ENCODE data around the gene HIP1.
"Not testable (repeated sequence)": the region's sequence is repeated elsewhere in the genome, so short reads cannot be mapped to it uniquely, and the experiment has no call there.

HIP1 gene

DNA sequence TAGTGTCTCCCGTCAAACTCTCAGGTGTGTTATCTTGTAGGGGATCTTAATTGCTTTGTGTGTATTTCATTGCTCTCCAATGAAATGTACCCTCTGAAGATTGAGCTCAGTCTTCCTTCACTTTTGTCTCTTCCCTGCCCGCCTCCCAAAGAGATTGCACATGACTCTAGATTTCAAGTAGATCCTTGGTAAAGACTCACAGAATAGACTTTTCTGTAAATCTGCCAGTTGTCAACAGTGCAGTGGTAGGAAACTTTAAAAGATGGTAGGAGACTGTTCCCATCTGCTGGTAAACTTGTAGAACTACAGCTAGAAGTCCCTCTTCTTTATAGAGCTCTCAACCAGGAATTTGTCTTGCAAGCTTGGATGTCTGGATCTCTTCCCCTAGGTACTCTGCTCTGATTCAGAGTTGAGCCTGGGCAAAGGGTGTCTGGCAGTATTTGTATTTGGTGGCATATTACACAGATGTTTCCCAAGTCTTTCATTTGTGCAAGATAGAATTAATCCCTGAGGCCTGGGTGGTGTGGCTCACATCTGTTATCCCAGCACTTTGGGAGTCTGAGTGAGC is 23.7 kb upstream of the HIP1 start:
- Histone ChIP-seq H3K27ac (ENCODE audit: low read depth, low read length) (no peak overlapping the region), H3K9me3 (ENCODE audit: control insufficient read depth, insufficient read depth, low read length) (no peaks in the 10 kb centered on the region), H3K9ac (ENCODE audit: low read depth, low read length) (no peak overlapping the region), H3K4me1 (ENCODE audit: control insufficient read depth, insufficient read depth, low read length) (no peaks in the 10 kb centered on the region), H3K4me3 (ENCODE audit: low read depth, low read length) (no peak overlapping the region), H3K27me3 (ENCODE audit: control insufficient read depth, insufficient read depth, low read length) (no peaks in the 10 kb centered on the region), H3K36me3 (ENCODE audit: control insufficient read depth, insufficient read depth, low read length) (no peaks in the 10 kb centered on the region)

GRCh38 chr7:75761801-75762200 is 23.1 kb upstream of the HIP1 start:
- H3K36me3 ChIP-seq (ENCODE audit: control insufficient read depth, insufficient read depth, low read length); H3K27me3 ChIP-seq (ENCODE audit: control insufficient read depth, insufficient read depth, low read length); H3K9ac ChIP-seq (ENCODE audit: low read depth, low read length); H3K4me1 ChIP-seq (ENCODE audit: control insufficient read depth, insufficient read depth, low read length); H3K9me3 ChIP-seq (ENCODE audit: control insufficient read depth, insufficient read depth, low read length); H3K4me3 ChIP-seq (ENCODE audit: low read depth, low read length); H3K27ac ChIP-seq (ENCODE audit: low read depth, low read length): not testable (repeated sequence)

GRCh38 chr7:75758491-75758890 is 19.8 kb upstream of the HIP1 start:
- Histone ChIP-seq H3K4me1 (ENCODE audit: control insufficient read depth, insufficient read depth, low read length) (no peaks in the 10 kb centered on the region), H3K4me3 (ENCODE audit: low read depth, low read length) (no peak overlapping the region), H3K27ac (ENCODE audit: low read depth, low read length) (no peak overlapping the region), H3K9me3 (ENCODE audit: control insufficient read depth, insufficient read depth, low read length) (no peaks in the 10 kb centered on the region), H3K36me3 (ENCODE audit: control insufficient read depth, insufficient read depth, low read length) (no peaks in the 10 kb centered on the region), H3K9ac (ENCODE audit: low read depth, low read length) (no peak overlapping the region), H3K27me3 (ENCODE audit: control insufficient read depth, insufficient read depth, low read length) (no peaks in the 10 kb centered on the region)

GRCh38 chr7:75757860-75758259 is 19.1 kb upstream of the HIP1 start:
- Histone ChIP-seq H3K36me3 (ENCODE audit: control insufficient read depth, insufficient read depth, low read length) (no peaks in the 10 kb centered on the region), H3K9ac (ENCODE audit: low read depth, low read length) (no peak overlapping the region), H3K4me3 (ENCODE audit: low read depth, low read length) (no peak overlapping the region), H3K27ac (ENCODE audit: low read depth, low read length) (no peak overlapping the region), H3K4me1 (ENCODE audit: control insufficient read depth, insufficient read depth, low read length) (no peaks in the 10 kb centered on the region), H3K27me3 (ENCODE audit: control insufficient read depth, insufficient read depth, low read length) (no peaks in the 10 kb centered on the region), H3K9me3 (ENCODE audit: control insufficient read depth, insufficient read depth, low read length) (no peaks in the 10 kb centered on the region)

- Histone ChIP-seq H3K27me3 (ENCODE audit: control insufficient read depth, insufficient read depth, low read length) (no peaks in the 10 kb centered on the region), H3K9ac (ENCODE audit: low read depth, low read length) (no peak overlapping the region), H3K27ac (ENCODE audit: low read depth, low read length) (no peak overlapping the region), H3K9me3 (ENCODE audit: control insufficient read depth, insufficient read depth, low read length) (no peaks in the 10 kb centered on the region), H3K36me3 (ENCODE audit: control insufficient read depth, insufficient read depth, low read length) (no peaks in the 10 kb centered on the region), H3K4me3 (ENCODE audit: low read depth, low read length) (no peak overlapping the region), H3K4me1 (ENCODE audit: control insufficient read depth, insufficient read depth, low read length) (no peaks in the 10 kb centered on the region)
Measured at GRCh38 chr7:75756991-75757676, 18.4 kb upstream of the HIP1 start.

DNA sequence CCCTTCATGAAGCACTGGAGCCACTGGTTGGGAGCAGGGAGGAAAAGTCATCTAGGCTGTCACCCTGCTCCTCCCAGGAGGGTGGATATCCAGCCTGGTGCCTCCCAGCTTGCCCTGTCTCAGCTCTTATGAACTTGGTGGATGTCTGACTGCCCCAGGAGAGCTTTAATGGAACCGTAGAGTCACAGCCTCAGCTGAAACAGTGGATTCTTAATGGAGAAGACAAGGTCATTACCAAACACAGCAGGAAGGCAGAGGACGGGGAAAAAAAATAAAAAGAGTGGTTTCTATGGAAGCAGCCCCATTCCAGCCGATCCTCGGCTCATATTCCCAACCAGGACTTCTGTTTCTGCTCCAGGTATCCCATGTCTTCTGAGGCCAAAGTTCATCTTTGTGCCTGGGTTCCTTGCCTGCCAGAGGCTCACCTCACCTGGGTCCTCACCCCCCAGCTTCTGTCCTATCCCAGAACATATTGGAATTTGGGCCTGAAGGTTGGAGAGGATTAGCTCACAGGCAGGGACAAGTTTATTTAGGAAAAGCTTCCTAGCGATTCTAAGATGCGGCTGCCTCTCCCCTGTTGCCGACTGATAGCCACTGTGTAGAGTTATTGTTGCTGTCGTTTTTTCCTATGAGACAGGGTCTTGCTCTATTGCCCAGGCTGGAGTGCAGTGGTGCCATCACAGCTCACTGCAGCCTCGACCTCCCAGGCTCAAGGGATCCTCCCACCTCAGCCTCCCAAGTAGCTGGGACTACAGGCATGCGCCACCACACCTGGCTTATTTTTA is 17.7 kb upstream of the HIP1 start:
- no peaks in the 10 kb centered on the region for H3K9me3 ChIP-seq (ENCODE audit: control insufficient read depth, insufficient read depth, low read length)
- no peak overlapping the region for H3K9ac ChIP-seq (ENCODE audit: low read depth, low read length)
- H3K27me3 ChIP-seq (ENCODE audit: control insufficient read depth, insufficient read depth, low read length): no peaks in the 10 kb centered on the region
- no peaks in the 10 kb centered on the region for H3K36me3 ChIP-seq (ENCODE audit: control insufficient read depth, insufficient read depth, low read length)
- no peak overlapping the region for H3K4me3 ChIP-seq (ENCODE audit: low read depth, low read length)
- no peak overlapping the region for H3K27ac ChIP-seq (ENCODE audit: low read depth, low read length)
- no peaks in the 10 kb centered on the region for H3K4me1 ChIP-seq (ENCODE audit: control insufficient read depth, insufficient read depth, low read length)

DNA sequence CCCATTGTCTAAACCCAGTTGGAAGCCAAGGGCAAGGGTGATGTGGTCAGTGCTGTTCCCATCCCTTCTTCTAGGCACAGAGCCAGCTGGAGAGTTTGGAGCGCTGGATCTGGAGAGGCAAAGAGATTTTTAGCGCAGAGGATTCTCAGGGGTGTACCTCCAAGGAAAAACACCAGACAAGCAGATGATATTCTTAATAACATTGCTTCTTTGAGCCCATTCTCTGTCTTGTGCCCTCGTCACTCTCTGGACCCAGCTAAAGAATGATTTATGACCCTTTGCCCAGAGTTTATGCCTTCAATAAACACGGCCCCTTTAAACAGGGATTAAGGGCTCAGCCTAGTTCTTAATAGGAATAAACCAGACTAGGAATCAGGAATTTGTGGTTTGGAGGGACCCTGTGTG is 4.7 kb upstream of the HIP1 start:
- peaks cover 7% of the 10 kb centered on the region for H3K4me1 ChIP-seq (ENCODE audit: control insufficient read depth, insufficient read depth, low read length)
- H3K4me3 ChIP-seq (ENCODE audit: low read depth, low read length): no peak overlapping the region
- no peak overlapping the region for H3K9ac ChIP-seq (ENCODE audit: low read depth, low read length)
- H3K27ac ChIP-seq (ENCODE audit: low read depth, low read length): no peak overlapping the region
- no peaks in the 10 kb centered on the region for H3K9me3 ChIP-seq (ENCODE audit: control insufficient read depth, insufficient read depth, low read length)
- no peaks in the 10 kb centered on the region for H3K27me3 ChIP-seq (ENCODE audit: control insufficient read depth, insufficient read depth, low read length)
- H3K36me3 ChIP-seq (ENCODE audit: control insufficient read depth, insufficient read depth, low read length): no peaks in the 10 kb centered on the region

GRCh38 chr7:75740846-75741497 is 2.2 kb upstream of the HIP1 start:
- H3K27ac ChIP-seq (ENCODE audit: low read depth, low read length): no peak overlapping the region
- no peaks in the 10 kb centered on the region for H3K9me3 ChIP-seq (ENCODE audit: control insufficient read depth, insufficient read depth, low read length)
- H3K36me3 ChIP-seq (ENCODE audit: control insufficient read depth, insufficient read depth, low read length): no peaks in the 10 kb centered on the region
- no peak overlapping the region for H3K4me3 ChIP-seq (ENCODE audit: low read depth, low read length)
- peaks cover 7% of the 10 kb centered on the region for H3K4me1 ChIP-seq (ENCODE audit: control insufficient read depth, insufficient read depth, low read length)
- peaks cover 9% of the 10 kb centered on the region for H3K27me3 ChIP-seq (ENCODE audit: control insufficient read depth, insufficient read depth, low read length)
- no peak overlapping the region for H3K9ac ChIP-seq (ENCODE audit: low read depth, low read length)

GRCh38 chr7:75739796-75740672 is 1.3 kb upstream of the HIP1 start:
- Histone ChIP-seq H3K9ac (ENCODE audit: low read depth, low read length) (no peak overlapping the region), H3K4me1 (ENCODE audit: control insufficient read depth, insufficient read depth, low read length) (peaks cover 7% of the 10 kb centered on the region), H3K9me3 (ENCODE audit: control insufficient read depth, insufficient read depth, low read length) (no peaks in the 10 kb centered on the region), H3K27me3 (ENCODE audit: control insufficient read depth, insufficient read depth, low read length) (peaks cover 9% of the 10 kb centered on the region), H3K4me3 (ENCODE audit: low read depth, low read length) (peak overlapping the region; percentile 77), H3K27ac (ENCODE audit: low read depth, low read length) (peak overlapping the region; percentile 14), H3K36me3 (ENCODE audit: control insufficient read depth, insufficient read depth, low read length) (no peaks in the 10 kb centered on the region)

DNA sequence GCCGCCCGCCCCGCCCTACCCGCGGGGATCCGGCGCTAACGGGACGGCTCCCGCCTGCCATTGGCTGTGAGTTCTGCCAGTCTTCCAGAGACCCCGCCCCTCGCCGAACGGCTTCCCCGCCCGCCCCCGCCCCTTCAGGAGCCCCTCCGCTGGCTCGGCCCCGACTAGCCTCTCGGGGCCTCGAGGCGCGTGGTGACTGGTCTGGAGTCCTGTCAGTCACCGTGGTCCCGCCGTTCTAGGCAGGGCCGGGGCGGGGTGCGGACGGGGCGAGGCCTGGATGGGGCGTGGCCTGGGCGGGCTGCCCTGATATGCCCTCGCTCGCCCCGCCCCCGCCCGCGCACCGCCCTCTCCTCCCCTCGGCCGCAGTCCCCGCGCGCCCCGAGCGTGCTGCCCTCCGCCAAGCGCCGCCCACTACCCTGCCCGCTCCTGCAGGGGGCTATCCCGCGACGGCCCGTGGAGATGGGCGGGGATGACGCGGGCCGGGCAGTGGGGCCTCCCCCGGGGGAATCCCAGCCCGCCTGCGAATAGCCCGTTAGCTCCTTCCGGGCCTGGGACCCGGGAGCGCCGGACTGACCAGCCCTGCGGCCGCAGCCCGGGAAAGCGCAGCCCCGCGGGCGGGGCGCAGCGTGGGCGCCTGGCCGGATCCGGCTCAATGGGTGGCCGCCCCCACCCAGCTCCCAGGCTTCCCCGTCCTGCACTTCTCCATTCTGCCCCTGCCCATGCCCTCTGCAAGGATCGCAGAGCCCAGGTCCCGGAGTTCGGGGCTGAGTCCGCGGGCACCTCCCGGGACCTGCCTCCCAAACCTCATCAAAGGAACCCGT is 444 bp upstream of the HIP1 start:
- Histone ChIP-seq H3K4me3 (ENCODE audit: low read depth, low read length) (peak overlapping the region; percentile 90), H3K36me3 (ENCODE audit: control insufficient read depth, insufficient read depth, low read length) (no peaks in the 10 kb centered on the region), H3K4me1 (ENCODE audit: control insufficient read depth, insufficient read depth, low read length) (peaks cover 11% of the 10 kb centered on the region), H3K27me3 (ENCODE audit: control insufficient read depth, insufficient read depth, low read length) (peaks cover 9% of the 10 kb centered on the region), H3K27ac (ENCODE audit: low read depth, low read length) (peak overlapping the region; percentile 14), H3K9me3 (ENCODE audit: control insufficient read depth, insufficient read depth, low read length) (no peaks in the 10 kb centered on the region), H3K9ac (ENCODE audit: low read depth, low read length) (no peak overlapping the region)
